HCEC 1CT (cell line): ENCODE measurements around the gene MBD5.
"Not testable (repeated sequence)": the region's sequence is repeated elsewhere in the genome, so short reads cannot be mapped to it uniquely, and the experiment has no call there.

Source experiments
- DNase-seq: peaks from one replicate; pipeline ENCODE4 v3.0.0-alpha.2; 2017

MBD5 gene

GRCh38 chr2:148527488-148528340 lies 506.8 kb downstream of the MBD5 start:
- DNase-seq: no peak

GRCh38 chr2:148528356-148529064 lies 507.6 kb downstream of the MBD5 start:
- DNase-seq: no peak

GRCh38 chr2:148529745-148530144 lies 508.9 kb downstream of the MBD5 start:
- DNase-seq: no peak

- no peak for DNase-seq
These were observed 509.5 kb downstream of the MBD5 start for GRCh38 chr2:148530350-148530749.

- DNase-seq: no peak
These were observed 510.3 kb downstream of the MBD5 start for GRCh38 chr2:148531235-148531634.

- no peak for DNase-seq
These were observed 511.0 kb downstream of the MBD5 start for GRCh38 chr2:148531669-148532428.

- no peak for DNase-seq
These were observed 512.1 kb downstream of the MBD5 start for GRCh38 chr2:148533004-148533403.

- DNase-seq: no peak
These were observed 512.8 kb downstream of the MBD5 start for GRCh38 chr2:148533685-148534084.

GRCh38 chr2:148534416-148535204 lies 513.7 kb downstream of the MBD5 start:
- no peak for DNase-seq

- DNase-seq: no peak
These were observed 517.5 kb downstream of the MBD5 start for GRCh38 chr2:148538375-148538774.

GRCh38 chr2:148540022-148540421 lies 519.1 kb downstream of the MBD5 start:
- DNase-seq: no peak

- no peak for DNase-seq
These were observed 520.9 kb downstream of the MBD5 start for GRCh38 chr2:148541792-148542191.

GRCh38 chr2:148542614-148543013 lies 521.7 kb downstream of the MBD5 start:
- no peak for DNase-seq

- not testable (repeated sequence) for DNase-seq
These were observed 522.2 kb downstream of the MBD5 start for GRCh38 chr2:148543088-148543540.

GRCh38 chr2:148545390-148546256 lies 524.7 kb downstream of the MBD5 start:
- no peak for DNase-seq

- no peak for DNase-seq
These were observed 525.4 kb downstream of the MBD5 start for GRCh38 chr2:148546270-148546669.

- DNase-seq: no peak
These were observed 528.0 kb downstream of the MBD5 start for GRCh38 chr2:148548716-148549400.

- no peak for DNase-seq
These were observed 531.9 kb downstream of the MBD5 start for GRCh38 chr2:148552675-148553331.

GRCh38 chr2:148553332-148553887 lies 532.5 kb downstream of the MBD5 start:
- DNase-seq: no peak
